Measurements from ENCODE around the gene CAMKV.

DNA sequence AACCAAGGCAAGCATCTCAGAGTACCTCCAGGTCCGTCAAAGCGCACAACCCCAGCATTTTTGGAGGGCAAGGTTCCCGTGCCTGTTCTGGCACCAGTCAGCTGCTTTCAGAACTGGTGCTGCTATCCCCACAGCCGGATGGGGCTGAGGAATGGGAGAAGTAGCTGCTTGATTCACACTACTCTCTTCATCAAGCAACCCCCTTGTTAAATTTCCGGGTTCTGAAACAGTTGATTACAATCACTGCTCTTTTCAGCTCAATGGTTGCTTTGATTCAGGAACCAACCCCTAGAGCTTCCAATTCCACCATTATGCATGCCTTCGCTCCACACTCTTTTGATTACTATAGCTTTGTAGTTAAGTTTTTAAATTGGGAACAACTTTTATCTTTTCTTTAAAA lies 43.7 kb downstream of the CAMKV start:
- TF ChIP-seq CTCF (IDR thresholded peaks at IDR 0.05), result no peak
- TF ChIP-seq POLR2A (IDR thresholded peaks at IDR 0.05), result no peak
- TF ChIP-seq POLR2AphosphoS5 (IDR thresholded peaks at IDR 0.05; ENCODE audit: insufficient read depth in 1 of 2, low read depth in 1 of 2), result no peak

All from vagina (tissue), 2 donors.